Naive thymus-derived CD4-positive, alpha-beta T cell (primary cell): Measurements from ENCODE around the gene VEGFA. TPM values are rescaled to one million over a fixed set of nuclear protein-coding genes. Genes with fewer than 3 reads are reported as not detected.
A peak's percentile ranks its signal among the peaks of the same experiment; 100 is the strongest.

Experiments
- ATAC-seq: fragments of 150-1000 bp; cut with Tn5 transposase; 2 replicates; pipeline ENCODE4 v1.10.0; 2021; ENCODE audit warnings: mild to moderate bottlenecking, moderate library complexity
- CTCF ChIA-PET: fragments of 350-600 bp; sonication (Branson Sonifier 250); formaldehyde crosslinking; loops from one replicate; lab custom pipeline; 2021; ENCODE audit warnings: antibody characterized with exemption; lab: Charles Lee
- POLR2A ChIA-PET: fragments of 350-600 bp; sonication (Branson Sonifier 250); formaldehyde crosslinking; loops from one replicate; lab custom pipeline; 2021; ENCODE audit warnings: antibody characterized with exemption, inconsistent platforms; lab: Charles Lee
- DNase-seq, 9 donors: peaks; one replicate each; pipeline versions ENCODE4 v3.0.0 to v3.0.0-alpha.2; 2020 to 2022; ENCODE audit warnings: mixed read lengths in 1 of 9
- H3K27ac ChIP-seq: one replicate; pipeline ENCODE4 v1.7.0; 2013; ENCODE audit warnings: mild to moderate bottlenecking, low read depth, low read length, moderate library complexity
- H3K27me3 ChIP-seq, 2 donors: one replicate each; pipeline ENCODE4 v1.7.0; 2013; ENCODE audit warnings: low read length in 2 of 2, mild to moderate bottlenecking in 2 of 2, moderate library complexity in 2 of 2; ENCODE audit not compliant: control insufficient read depth in 2 of 2, insufficient read depth in 2 of 2
- H3K36me3 ChIP-seq, 3 experiments: 1 replicate in 2 of 3; 2 replicates in 1 of 3; pipeline ENCODE4 v1.7.0; 2013; ENCODE audit warnings: low read length in 3 of 3, mild to moderate bottlenecking in 3 of 3, moderate library complexity in 1 of 3; ENCODE audit not compliant: insufficient read depth in 3 of 3, control insufficient read depth in 2 of 3
- H3K4me1 ChIP-seq, 2 donors: one replicate each; pipeline ENCODE4 v1.7.0; 2013; ENCODE audit warnings: low read length in 2 of 2, mild to moderate bottlenecking in 2 of 2, moderate library complexity in 1 of 2; ENCODE audit not compliant: control insufficient read depth in 2 of 2, insufficient read depth in 2 of 2
- H3K4me3 ChIP-seq: 2 replicates; pipeline ENCODE4 v1.7.0; 2013; ENCODE audit warnings: mild to moderate bottlenecking, low read length
- H3K9me3 ChIP-seq, 3 experiments: 1 replicate in 2 of 3; 2 replicates in 1 of 3; pipeline ENCODE4 v1.7.0; 2013; ENCODE audit warnings: low read length in 3 of 3; ENCODE audit not compliant: control insufficient read depth in 2 of 3
- H3K27ac Mint-ChIP-seq, 9 donors: one replicate each; pipeline ENCODE4 v1.8.0; 2020 to 2022; ENCODE audit warnings: mixed read lengths in 9 of 9, mild to moderate bottlenecking in 8 of 9, moderate library complexity in 5 of 9, inconsistent platforms in 2 of 9
- H3K27me3 Mint-ChIP-seq, 5 donors: one replicate each; pipeline ENCODE4 v1.8.0; 2021 to 2022; ENCODE audit warnings: mixed read lengths in 5 of 5, mild to moderate bottlenecking in 1 of 5
- H3K36me3 Mint-ChIP-seq, 5 donors: one replicate each; pipeline ENCODE4 v1.8.0; 2020 to 2022; ENCODE audit warnings: mixed read lengths in 5 of 5, mild to moderate bottlenecking in 3 of 5, inconsistent platforms in 1 of 5
- H3K4me1 Mint-ChIP-seq, 7 donors: one replicate each; pipeline ENCODE4 v1.8.0; 2020 to 2022; ENCODE audit warnings: mixed read lengths in 7 of 7, mild to moderate bottlenecking in 3 of 7, inconsistent platforms in 1 of 7
- H3K4me3 Mint-ChIP-seq, 10 donors: one replicate each; pipeline ENCODE4 v1.8.0; 2020 to 2022; ENCODE audit warnings: mild to moderate bottlenecking in 10 of 10, mixed read lengths in 10 of 10, moderate library complexity in 6 of 10, inconsistent platforms in 2 of 10
- H3K9me3 Mint-ChIP-seq, 11 donors: one replicate each; pipeline ENCODE4 v1.8.0; 2020 to 2022; ENCODE audit warnings: mixed read lengths in 11 of 11, mild to moderate bottlenecking in 4 of 11, inconsistent platforms in 1 of 11, moderate library complexity in 1 of 11
- intact Hi-C, 2 donors: fragments of 100-400 bp; cut with micrococcal nuclease; formaldehyde crosslinking; loops; one replicate each; pipeline ENCODE4 v1.15.1; 2023
- polyA plus RNA-seq, 2 donors: library from polyadenylated mRNA; unstranded; fragments of 300-500 nt; fragmentation: Illumina TruSeq; gene quantifications; one replicate each; pipeline ENCODE4 v1.2.3, GENCODE V29; 2021
- total RNA-seq, 6 experiments: library from RNA in 5 of 6; stranded (reverse) in 5 of 6; gene quantifications; 1 replicate in 5 of 6; 2 replicates in 1 of 6; pipeline ENCODE4 v1.2.3 and lab custom pipeline; 2021 to 2026

VEGFA gene
- total and polyA plus RNA-seq, 7 experiments from 2014 or later, result 0.26 to 72.1 (median 10.2) TPM; not detected in 1

DNA sequence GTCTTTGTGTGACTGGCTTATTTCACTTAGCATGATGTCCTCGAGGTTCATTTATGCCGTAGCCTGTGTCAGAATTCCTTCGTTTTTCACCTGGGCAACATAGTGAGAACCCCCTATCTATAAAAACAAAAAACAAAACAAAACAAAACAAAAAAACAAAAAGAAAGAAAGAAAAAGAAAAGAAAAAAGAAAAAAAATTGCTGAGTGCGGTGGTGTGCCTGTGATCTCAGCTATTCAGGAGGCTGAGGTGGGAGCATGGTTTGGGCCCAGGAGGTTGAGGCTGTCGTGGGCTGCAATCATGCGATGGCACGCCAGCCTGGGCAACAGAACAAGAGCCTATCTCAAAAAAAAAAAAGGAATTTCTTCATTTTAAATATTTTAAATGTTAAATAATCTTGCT is 38.4 kb downstream of the VEGFA start:
- CTCF ChIA-PET, result interaction anchor here (1.0 kb wide), 1 partner anchor 86 kb away, joined by 3 read pairs; no protein-coding TSS in a partner anchor
- H3K4me1 Mint-ChIP-seq, result peaks cover 0 to 18% (median 4%) of the 10 kb centered on the region in 7 donors
- H3K27ac ChIP-seq, result no peak overlapping the region
- POLR2A ChIA-PET, result no interaction called here
- ATAC-seq (no peak), DNase-seq (no peak)
- H3K4me3 ChIP-seq, result no peak overlapping the region
- H3K36me3 Mint-ChIP-seq, result no peaks in the 10 kb centered on the region
- no peaks in the 10 kb centered on the region for H3K36me3 ChIP-seq
- no peaks in the 10 kb centered on the region for H3K9me3 ChIP-seq
- no peak overlapping the region for H3K4me3 Mint-ChIP-seq
- H3K27me3 ChIP-seq, result no peaks in the 10 kb centered on the region
- intact Hi-C loops, result no loop called here
- H3K4me1 ChIP-seq, result peaks cover 0 to 4% of the 10 kb centered on the region in 2 donors
- H3K27me3 Mint-ChIP-seq, result peaks cover 0 to 8% (median 0%) of the 10 kb centered on the region in 5 donors
- H3K9me3 Mint-ChIP-seq, result no peaks in the 10 kb centered on the region
- no peak overlapping the region for H3K27ac Mint-ChIP-seq

DNA sequence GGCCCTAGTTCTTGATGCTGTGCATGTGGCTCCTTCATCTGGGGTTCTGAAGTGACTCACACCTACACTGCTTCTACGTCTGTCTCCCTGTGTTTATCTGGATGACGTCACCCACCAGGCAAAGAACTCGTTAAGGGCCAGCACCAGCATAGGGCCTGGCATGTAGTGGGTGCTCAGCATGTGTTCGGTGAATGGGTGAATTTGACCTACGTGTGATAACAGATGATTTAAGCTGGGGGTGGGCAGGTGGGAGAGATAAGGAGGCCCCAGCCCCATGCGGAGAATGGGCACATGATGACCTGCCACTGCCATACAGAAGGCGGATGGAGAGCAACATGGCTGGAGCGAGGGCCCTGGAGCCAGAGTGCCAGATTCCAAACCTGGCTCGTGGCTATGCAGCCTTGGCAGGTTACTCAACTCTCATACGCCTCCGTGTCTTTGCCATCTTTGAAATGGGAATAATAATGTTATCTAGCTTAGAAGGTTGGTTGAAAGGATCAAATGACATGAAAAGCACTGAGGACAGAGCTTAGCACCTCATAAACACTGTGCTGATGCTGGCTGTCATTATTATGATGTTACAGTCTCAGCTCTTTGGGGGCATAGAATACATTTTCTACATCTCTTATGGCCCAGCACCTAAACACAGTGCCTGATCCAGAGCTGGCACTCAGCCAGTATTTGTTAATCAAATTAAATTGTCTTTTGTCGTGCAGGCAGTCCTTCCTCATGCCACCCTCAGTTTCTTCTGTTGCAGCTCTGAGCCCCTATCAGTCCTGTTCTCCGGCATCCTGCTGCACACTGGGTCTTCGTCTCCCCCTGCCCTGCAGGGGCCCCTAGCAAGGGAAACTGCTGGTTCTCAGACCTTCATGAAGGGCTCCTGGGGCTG is 39.6 kb downstream of the VEGFA start:
- CTCF ChIA-PET, result no interaction called here
- no peaks in the 10 kb centered on the region for H3K27me3 ChIP-seq
- H3K27ac ChIP-seq, result no peak overlapping the region
- peaks cover 0 to 8% of the 10 kb centered on the region in 2 donors for H3K4me1 ChIP-seq
- Mint-ChIP-seq H3K9me3 (no peaks in the 10 kb centered on the region), H3K36me3 (no peaks in the 10 kb centered on the region), H3K4me3 (no peak overlapping the region), H3K4me1 (peaks cover 0 to 21% (median 5%) of the 10 kb centered on the region in 7 donors), H3K27me3 (peaks cover 0 to 8% (median 0%) of the 10 kb centered on the region in 5 donors), H3K27ac (no peak overlapping the region)
- DNase-seq (no peak), ATAC-seq (no peak)
- intact Hi-C loops, result no loop called here
- no peak overlapping the region for H3K4me3 ChIP-seq
- POLR2A ChIA-PET, result no interaction called here
- H3K36me3 ChIP-seq, result no peaks in the 10 kb centered on the region
- no peaks in the 10 kb centered on the region for H3K9me3 ChIP-seq

DNA sequence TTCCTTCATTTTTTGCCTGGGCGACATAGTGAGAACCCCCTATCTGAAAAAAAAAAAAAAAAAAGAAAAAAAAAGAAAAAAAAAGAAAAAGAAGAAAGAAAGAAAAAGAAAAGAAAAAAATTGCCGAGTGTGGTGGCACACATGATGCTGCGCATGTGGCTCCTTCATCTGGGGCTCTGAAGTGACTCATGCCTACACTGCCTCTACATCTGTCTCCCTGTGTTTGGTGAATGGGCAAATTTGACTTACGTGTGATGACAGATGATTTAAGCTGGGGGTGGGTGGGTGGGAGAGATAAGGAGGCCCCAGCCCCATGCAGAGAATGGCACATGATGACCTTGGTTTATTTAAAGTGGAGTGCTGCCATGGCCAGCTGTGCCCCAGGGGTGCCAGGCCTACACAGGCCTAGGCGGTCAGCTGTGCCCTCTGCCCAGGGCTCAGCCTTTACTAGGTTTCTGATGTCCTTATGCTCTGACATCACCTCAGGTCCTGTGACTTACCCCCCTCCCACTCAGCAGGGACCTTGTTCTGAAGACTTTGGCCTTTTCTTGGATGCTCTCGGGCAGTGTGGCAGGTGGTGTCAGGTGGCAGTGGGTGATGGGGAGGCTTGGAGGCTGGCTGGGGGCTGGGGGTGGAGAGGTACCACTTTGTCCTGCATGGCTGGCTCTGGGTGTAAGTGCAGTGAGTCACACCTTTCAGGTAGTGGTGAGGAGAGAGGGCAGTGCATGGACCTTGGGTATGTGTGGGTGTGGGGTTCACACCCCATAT is 41.1 kb downstream of the VEGFA start:
- Mint-ChIP-seq H3K9me3 (no peaks in the 10 kb centered on the region), H3K36me3 (no peaks in the 10 kb centered on the region), H3K4me1 (peaks cover 0 to 22% (median 5%) of the 10 kb centered on the region in 7 donors), H3K27ac (peak overlapping the region in 1 of 9 donors; percentile 19), H3K4me3 (no peak overlapping the region), H3K27me3 (peaks cover 0 to 8% (median 0%) of the 10 kb centered on the region in 5 donors)
- H3K4me3 ChIP-seq, result no peak overlapping the region
- H3K36me3 ChIP-seq, result no peaks in the 10 kb centered on the region
- H3K9me3 ChIP-seq, result no peaks in the 10 kb centered on the region
- H3K4me1 ChIP-seq, result peaks cover 0 to 8% of the 10 kb centered on the region in 2 donors
- H3K27ac ChIP-seq, result no peak overlapping the region
- no peak for ATAC-seq
- intact Hi-C loops, result no loop called here
- no peak for DNase-seq
- ChIA-PET CTCF (no interaction called here), POLR2A (no interaction called here)
- H3K27me3 ChIP-seq, result no peaks in the 10 kb centered on the region

DNA sequence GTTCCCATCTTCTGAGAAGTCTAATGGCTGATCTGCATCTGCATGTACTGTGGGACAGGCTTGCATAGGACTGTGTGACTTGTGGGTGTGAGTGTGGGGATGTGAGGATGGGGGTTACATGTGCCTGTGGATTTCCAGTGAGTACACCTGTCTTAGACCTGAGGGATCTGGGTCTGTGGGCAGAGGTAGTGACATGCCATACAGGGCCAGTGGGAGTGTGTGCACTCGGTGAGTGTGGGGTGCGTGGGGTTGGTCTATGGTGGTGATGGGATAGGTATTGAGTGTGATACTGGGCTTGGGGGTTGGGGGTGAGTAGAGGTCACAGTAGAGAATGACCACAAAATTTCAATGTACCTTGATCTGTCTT is 41.7 kb downstream of the VEGFA start:
- H3K4me3 ChIP-seq, result no peak overlapping the region
- H3K27ac ChIP-seq, result no peak overlapping the region
- CTCF ChIA-PET, result no interaction called here
- intact Hi-C loops, result no loop called here
- no peaks in the 10 kb centered on the region for H3K36me3 ChIP-seq
- no peaks in the 10 kb centered on the region for H3K27me3 ChIP-seq
- peaks cover 0 to 8% of the 10 kb centered on the region in 2 donors for H3K4me1 ChIP-seq
- Mint-ChIP-seq H3K27me3 (peaks cover 0 to 8% (median 0%) of the 10 kb centered on the region in 5 donors), H3K4me1 (peaks cover 0 to 24% (median 8%) of the 10 kb centered on the region in 7 donors), H3K4me3 (no peak overlapping the region), H3K36me3 (no peaks in the 10 kb centered on the region), H3K27ac (no peak overlapping the region), H3K9me3 (no peaks in the 10 kb centered on the region)
- H3K9me3 ChIP-seq, result no peaks in the 10 kb centered on the region
- POLR2A ChIA-PET, result no interaction called here
- DNase-seq (no peak), ATAC-seq (no peak)

DNA sequence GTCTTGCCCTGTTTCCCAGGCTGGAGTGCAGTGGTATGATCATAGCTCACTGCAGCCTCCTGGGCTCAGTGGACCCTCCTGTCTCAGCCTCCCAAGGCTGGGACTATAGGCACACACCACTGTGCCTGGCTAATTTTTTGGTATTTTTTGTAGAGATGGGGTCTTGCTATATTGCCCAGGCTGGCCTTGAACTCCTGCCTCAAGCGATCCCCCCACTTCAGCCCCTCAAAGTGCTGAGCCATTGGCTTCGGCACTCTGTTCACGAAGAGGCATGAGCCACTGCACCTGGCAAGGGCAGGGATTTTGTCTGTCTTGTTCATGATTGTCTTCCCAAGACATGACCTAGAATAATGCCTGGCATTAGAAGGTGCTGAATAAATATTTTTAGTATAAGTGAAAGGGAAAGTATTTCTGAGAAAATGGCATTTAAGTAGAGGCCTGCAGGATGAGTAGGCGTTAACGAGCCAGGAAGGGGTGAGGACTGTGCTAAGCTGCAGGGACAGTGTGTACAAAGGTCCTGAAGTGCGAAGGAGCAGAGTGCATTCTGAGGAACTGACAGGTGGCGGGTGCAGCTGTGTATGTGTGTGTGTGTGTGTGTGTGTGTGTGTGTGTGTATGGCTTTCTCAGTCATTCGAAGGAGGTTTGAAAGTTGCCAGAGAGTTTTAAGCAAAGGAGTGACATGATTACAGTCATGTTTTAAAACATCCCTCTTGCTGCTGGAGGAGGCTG is 43.0 kb downstream of the VEGFA start:
- ChIA-PET POLR2A (no interaction called here), CTCF (no interaction called here)
- no peak overlapping the region for H3K27ac ChIP-seq
- H3K4me1 ChIP-seq, result peaks cover 0 to 8% of the 10 kb centered on the region in 2 donors
- Mint-ChIP-seq H3K27ac (peak overlapping the region in 1 of 9 donors; percentile 62), H3K4me1 (peaks cover 0 to 24% (median 13%) of the 10 kb centered on the region in 7 donors), H3K9me3 (no peaks in the 10 kb centered on the region), H3K27me3 (peaks cover 0 to 8% (median 0%) of the 10 kb centered on the region in 5 donors), H3K4me3 (peak overlapping the region in 2 of 10 donors; percentile 1 to 5), H3K36me3 (no peaks in the 10 kb centered on the region)
- H3K36me3 ChIP-seq, result no peaks in the 10 kb centered on the region
- intact Hi-C loops, result no loop called here
- ATAC-seq, result peak; percentile 76
- no peaks in the 10 kb centered on the region for H3K9me3 ChIP-seq
- no peak for DNase-seq
- no peaks in the 10 kb centered on the region for H3K27me3 ChIP-seq
- no peak overlapping the region for H3K4me3 ChIP-seq

- Histone ChIP-seq H3K4me1 (peaks cover 0 to 8% of the 10 kb centered on the region in 2 donors), H3K4me3 (no peak overlapping the region), H3K36me3 (no peaks in the 10 kb centered on the region), H3K27ac (no peak overlapping the region), H3K9me3 (no peaks in the 10 kb centered on the region), H3K27me3 (no peaks in the 10 kb centered on the region)
- POLR2A ChIA-PET, result no interaction called here
- Mint-ChIP-seq H3K4me1 (peaks cover 0 to 24% (median 13%) of the 10 kb centered on the region in 7 donors), H3K36me3 (no peaks in the 10 kb centered on the region), H3K27ac (no peak overlapping the region), H3K9me3 (no peaks in the 10 kb centered on the region), H3K4me3 (no peak overlapping the region), H3K27me3 (peaks cover 0 to 8% (median 0%) of the 10 kb centered on the region in 5 donors)
- CTCF ChIA-PET, result no interaction called here
- no peak for ATAC-seq
- no peak for DNase-seq
- intact Hi-C loops, result no loop called here
Measured at GRCh38 chr6:43814111-43814510, 44.1 kb downstream of the VEGFA start.
